ENCODE data around the gene FOCAD.

DNA sequence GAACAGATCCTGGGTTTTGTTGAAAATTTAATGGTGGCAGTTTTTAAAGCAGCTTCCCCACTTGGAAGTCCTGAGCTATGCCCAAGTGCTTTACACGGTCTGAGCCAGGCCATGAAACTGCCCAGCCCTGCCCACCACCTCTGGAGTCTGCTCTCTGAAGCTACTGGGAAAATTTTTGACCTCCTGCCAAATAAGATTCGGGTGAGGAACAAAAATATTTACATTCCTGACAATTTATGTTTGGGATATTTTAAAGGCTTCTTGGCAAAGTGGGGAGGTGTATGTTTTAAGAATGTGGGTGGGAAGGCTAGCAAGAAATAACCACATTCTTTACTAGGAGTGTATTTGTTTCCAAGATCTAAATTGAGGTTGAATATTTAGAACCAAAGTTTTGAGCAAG lies 297.4 kb downstream of the FOCAD start:
- no peak for TF ChIP-seq FOXM1 (IDR thresholded peaks at IDR 0.05; ENCODE audit: borderline replicate concordance, low read depth)
- no peak for TF ChIP-seq TAF1 (IDR thresholded peaks at IDR 0.05; ENCODE audit: low read depth)
- no peak for TF ChIP-seq EP300 (IDR thresholded peaks at IDR 0.05; ENCODE audit: borderline replicate concordance)

Measured in Ishikawa (cell line).